Right ventricle myocardium superior (tissue), 1 donor: ENCODE data around the gene NUDT16L1. TPM values are rescaled to one million over a fixed set of nuclear protein-coding genes. Genes with fewer than 3 reads are reported as not detected.
"Not testable (repeated sequence)": the region's sequence is repeated elsewhere in the genome, so short reads cannot be mapped to it uniquely, and the experiment has no call there.

Experiments
- ATAC-seq: fragments of 200-7000 bp; cut with Tn5 transposase; one replicate; pipeline ENCODE4 v1.9.1; 2020; ENCODE audit warnings: mild to moderate bottlenecking; ENCODE audit not compliant: poor library complexity
- DNase-seq: peaks from one replicate; pipeline ENCODE4 v3.0.0-alpha.2; 2020
- intact Hi-C: fragments of 100-400 bp; cut with DNase I; formaldehyde crosslinking; loops from one replicate; pipeline ENCODE4 v1.11.2; 2022
- microRNA-seq: library from miRNA; unstranded; fragments of <30 nt; microRNA quantifications from one replicate; pipeline ENCODE4 v1.2.0, GENCODE V29; 2020
- total RNA-seq: library from RNA; stranded (reverse); fragmentation: NEBNext Ultra II Directional; extraction: Animal tissue kit (Norgen Biotek cat#: 25700); gene quantifications from one replicate; pipeline ENCODE4 v1.2.1, GENCODE V29; 2021
- donor health status: DM: no; HTN: yes; CAD: no; lungs with severe emphysema.

Gene NUDT16L1
- total RNA-seq, 1 donor from 2014 or later: 52.8 TPM

DNA sequence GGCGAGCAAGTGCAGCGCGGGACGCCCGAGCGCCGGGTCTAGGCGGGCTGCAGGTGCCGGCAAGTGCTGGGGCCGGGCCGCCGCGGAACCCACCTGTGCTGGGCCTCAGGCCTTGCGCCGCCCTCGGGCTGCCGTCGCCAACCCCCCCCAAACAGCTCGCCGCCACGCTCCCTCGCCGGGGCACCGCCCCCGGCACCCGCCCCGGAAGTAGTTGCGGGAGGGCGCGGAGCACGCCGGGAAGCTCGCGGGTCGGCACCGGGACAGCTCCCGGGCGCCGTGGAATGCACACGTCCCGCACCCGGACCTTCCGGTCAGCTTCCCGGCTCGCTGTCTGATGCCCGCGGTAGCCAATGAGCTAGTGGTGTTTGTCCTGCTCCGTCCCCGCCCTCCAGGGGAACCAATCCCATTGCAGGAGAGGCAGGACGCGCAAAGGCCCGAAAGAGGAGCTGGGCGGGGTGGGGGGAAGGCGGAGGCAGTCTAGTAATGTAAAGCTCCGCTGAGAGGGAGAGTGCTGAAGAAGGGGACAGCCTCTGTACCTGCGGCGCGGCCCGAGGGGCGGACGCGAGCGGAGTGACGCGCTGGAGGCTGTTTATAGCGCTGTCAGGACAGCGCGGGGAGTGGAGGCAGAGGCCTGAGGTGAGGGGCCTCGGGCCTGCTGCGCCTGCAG, 40.8 kb downstream of the NUDT16L1 start, which contains the start of the genes ANKS3 and DNAAF8:
TSS of gene ANKS3 (minus strand) at position 209 of the 667 bp plus-strand sequence. CDS start 4,122 bp downstream, outside the sequence.
TSS of gene DNAAF8 (plus strand) at position 475 of the 667 bp plus-strand sequence. CDS start 1,978 bp downstream, outside the sequence.
- peak; percentile 97 for DNase-seq
- intact Hi-C loops: loop anchor here (10.0 kb wide), 1 partner anchor 221 kb away; the partner anchor contains the start of gene SEC14L5
- ATAC-seq: peak; percentile 98

DNA sequence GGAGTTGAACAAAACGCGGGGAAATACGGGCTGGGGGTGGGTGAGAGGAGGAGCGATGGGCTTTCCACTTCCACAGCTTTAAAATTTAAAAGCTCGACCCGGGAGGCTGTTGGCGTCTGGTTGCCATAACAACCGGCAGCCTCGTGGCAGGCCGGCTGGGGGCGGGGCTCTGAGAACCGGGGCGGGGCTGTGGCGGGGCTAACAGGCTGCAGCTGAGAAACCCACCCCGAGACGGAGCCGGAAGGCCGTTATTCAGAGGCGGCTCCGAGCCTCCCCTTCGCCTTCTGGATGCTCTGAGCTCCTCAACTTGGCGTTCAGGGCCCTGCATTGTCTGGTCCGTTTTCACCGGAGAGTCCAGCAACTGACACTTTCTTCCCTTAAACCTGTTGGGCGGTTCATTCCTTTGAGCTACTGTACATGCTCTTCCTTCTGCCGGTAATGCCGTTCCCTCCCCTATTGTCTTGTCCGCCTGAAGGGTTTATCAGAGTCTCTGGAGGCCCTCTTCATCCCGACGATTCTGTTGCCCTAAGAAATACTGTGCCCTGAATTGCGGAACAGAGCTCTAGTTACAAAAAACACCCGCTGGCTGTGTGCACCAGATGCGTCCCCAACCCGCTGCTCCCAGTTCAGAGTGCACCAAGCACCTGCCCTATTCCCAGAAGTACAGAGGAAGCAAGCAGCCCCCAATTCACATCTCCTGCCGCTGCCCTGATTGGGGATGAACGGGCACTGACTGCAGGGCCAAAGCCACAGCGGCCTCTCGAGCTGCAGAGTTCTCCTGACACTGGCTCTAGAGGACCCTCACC, 41.6 kb downstream of the NUDT16L1 start:
- peak; percentile 93 for DNase-seq
- ATAC-seq: peak; percentile 90
- intact Hi-C loops: loop anchor here (10.0 kb wide), 1 partner anchor 220 kb away; the partner anchor contains the start of gene SEC14L5

GRCh38 chr16:4736546-4736945, 43.2 kb downstream of the NUDT16L1 start:
- DNase-seq (no peak), ATAC-seq (no peak)
- intact Hi-C loops: loop anchor here (10.0 kb wide), 1 partner anchor 218 kb away; the partner anchor contains the start of gene SEC14L5

DNA sequence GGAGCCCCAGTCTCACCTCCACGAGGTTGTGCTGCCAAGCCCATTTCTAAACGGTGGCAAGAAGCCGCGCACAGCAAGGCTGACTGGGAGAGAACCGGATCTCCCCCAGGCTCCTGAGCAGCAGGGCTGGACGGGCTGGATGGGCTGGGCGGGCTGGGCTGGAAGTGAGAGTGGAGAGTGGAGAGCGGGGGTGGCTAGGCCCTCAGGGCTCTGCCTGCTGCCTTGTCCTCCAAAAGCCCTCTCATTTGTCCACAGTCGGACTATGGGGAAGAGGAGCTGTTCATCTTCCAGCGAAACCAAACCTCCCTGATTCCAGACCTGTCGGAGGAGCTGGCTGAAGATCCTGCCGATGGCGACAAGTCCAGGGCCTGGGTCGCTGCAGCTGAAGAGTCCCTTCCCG, 44.2 kb downstream of the NUDT16L1 start:
- intact Hi-C loops: loop anchor here (10.0 kb wide), 1 partner anchor 217 kb away; the partner anchor contains the start of gene SEC14L5
- no peak for DNase-seq
- ATAC-seq: no peak

DNA sequence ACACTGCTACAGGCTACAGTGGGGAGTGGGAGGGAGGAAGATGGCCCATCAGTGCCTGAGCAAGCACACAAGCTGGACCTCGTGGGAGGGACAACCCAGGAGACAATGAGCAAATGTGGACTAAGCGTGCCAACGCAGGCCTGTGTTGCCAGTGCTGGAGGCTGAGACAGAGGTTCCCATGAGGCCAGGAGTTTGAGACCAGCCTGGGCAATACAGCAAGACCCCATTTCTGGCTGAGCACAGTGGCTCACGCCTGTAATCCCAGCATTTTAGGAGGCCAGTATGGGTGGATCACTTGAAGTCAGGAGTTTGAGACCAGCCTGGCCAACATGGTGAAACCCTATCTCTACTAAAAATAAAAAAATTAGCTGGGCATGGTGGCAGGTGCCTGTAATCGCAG, 45.0 kb downstream of the NUDT16L1 start:
- intact Hi-C loops: loop anchor here (10.0 kb wide), 1 partner anchor 216 kb away; the partner anchor contains the start of gene SEC14L5
- DNase-seq, ATAC-seq: not testable (repeated sequence)

DNA sequence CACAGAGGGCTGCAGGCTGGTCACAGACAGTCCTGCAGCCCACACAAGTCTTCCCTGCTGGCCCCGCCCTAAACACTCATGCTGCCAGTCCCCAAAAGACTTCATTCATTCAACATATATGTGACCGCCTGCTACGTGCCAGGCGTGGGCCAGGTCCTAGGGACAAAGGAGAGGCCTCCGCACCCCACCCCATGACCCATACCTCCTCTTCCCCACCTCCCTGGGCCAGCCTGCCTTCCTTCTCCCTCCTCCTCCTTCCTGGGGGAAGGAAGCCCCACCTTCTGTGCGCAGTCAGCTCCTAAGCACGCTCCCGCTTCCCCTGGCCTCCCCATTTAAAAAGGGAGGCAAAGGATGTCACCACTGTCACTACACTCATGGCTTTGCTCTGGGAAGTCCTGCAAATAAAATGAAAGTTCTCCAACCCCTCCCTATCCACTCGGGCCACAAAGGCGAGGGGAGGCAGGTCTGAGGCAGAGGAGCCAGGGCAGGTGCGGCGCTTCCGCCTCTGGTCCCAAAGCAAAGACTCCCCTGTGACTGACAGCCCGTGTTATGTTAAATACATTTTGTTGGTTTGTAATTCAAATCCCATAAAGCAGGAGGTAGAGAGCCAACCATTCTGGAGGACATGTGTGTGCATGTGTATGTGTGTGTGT, 50.0 kb downstream of the NUDT16L1 start:
- no peak for DNase-seq
- intact Hi-C loops: no loop called here
- ATAC-seq: peak; percentile 13

GRCh38 chr16:4744555-4745273, 51.4 kb downstream of the NUDT16L1 start:
- DNase-seq (no peak), ATAC-seq (no peak)
- intact Hi-C loops: no loop called here

GRCh38 chr16:4745274-4745569, 51.9 kb downstream of the NUDT16L1 start:
- intact Hi-C loops: no loop called here
- DNase-seq (no peak), ATAC-seq (no peak)

Small RNA genes within 50 kb of the gene (microRNA-seq; reads per million reads assigned to microRNA genes)
- gene MIR6769A: not detected

Other genes with a start within 250 kb of the NUDT16L1 start
- gene NMRAL1, start 218.9 kb upstream of the NUDT16L1 start, total RNA-seq: 24.9 TPM
- gene HMOX2, start 217.2 kb upstream of the NUDT16L1 start, total RNA-seq: 125 TPM
- 45.2 TPM for gene CDIP1, start 154.8 kb upstream of the NUDT16L1 start, total RNA-seq
- gene C16orf96, start 137.2 kb upstream of the NUDT16L1 start, total RNA-seq: 0.11 TPM
- gene UBALD1, start 78.7 kb upstream of the NUDT16L1 start, total RNA-seq: 27.5 TPM
- gene MGRN1, start 68.7 kb upstream of the NUDT16L1 start, total RNA-seq: 27.9 TPM
- 9.1 TPM for gene ANKS3, start 40.7 kb downstream of the NUDT16L1 start, total RNA-seq
- gene DNAAF8, start 41.0 kb downstream of the NUDT16L1 start, total RNA-seq: 1.2 TPM
- 4.8 TPM for gene ZNF500, start 73.6 kb downstream of the NUDT16L1 start, total RNA-seq
- gene SEPTIN12, start 94.8 kb downstream of the NUDT16L1 start, total RNA-seq: not detected
- gene SMIM22, start 101.8 kb downstream of the NUDT16L1 start, total RNA-seq: not detected
- gene ROGDI, start 109.1 kb downstream of the NUDT16L1 start, total RNA-seq: 110 TPM
- gene GLYR1, start 153.7 kb downstream of the NUDT16L1 start, total RNA-seq: 93.3 TPM
- gene UBN1, start 153.9 kb downstream of the NUDT16L1 start, total RNA-seq: 42.1 TPM
- gene PPL, start 243.6 kb downstream of the NUDT16L1 start, total RNA-seq: 14.9 TPM